Keratinocyte (primary cell): ENCODE measurements around the gene INPP5A. TPM values are rescaled to one million over a fixed set of nuclear protein-coding genes. Genes with fewer than 3 reads are reported as not detected.

Source experiments
- DNase-seq: peaks from one replicate; pipeline ENCODE4 v3.0.0-alpha.2; 2011; ENCODE audit warnings: low read depth, missing footprints, low spot score
- FAIRE-seq: peaks from 2 replicates; lab custom pipeline; 2011; peaks lifted over from hg19 to GRCh38; lab: Jason Lieb, UNC
- H2AFZ ChIP-seq: 2 replicates; pipeline ENCODE4 v1.6.0; 2012; ENCODE audit warnings: low read length, control low read depth, inconsistent platforms; ENCODE audit not compliant: control insufficient read depth
- H3K27ac ChIP-seq: 2 replicates; pipeline ENCODE4 v1.5.1; 2011; ENCODE audit warnings: low read length; ENCODE audit not compliant: control insufficient read depth, insufficient read depth
- H3K27me3 ChIP-seq: 3 replicates; pipeline ENCODE4 v1.6.0; 2011; ENCODE audit warnings: low read length; ENCODE audit not compliant: control insufficient read depth, insufficient read depth; ENCODE audit errors: extremely low read depth
- H3K36me3 ChIP-seq, 2 experiments: 2 replicates in 1 of 2; 3 replicates in 1 of 2; pipeline ENCODE4 v1.5.1; 2011; ENCODE audit warnings: low read length in 2 of 2, mild to moderate bottlenecking in 1 of 2; ENCODE audit not compliant: control insufficient read depth in 2 of 2, insufficient read depth in 2 of 2; ENCODE audit errors: extremely low read depth in 1 of 2
- H3K4me1 ChIP-seq: 3 replicates; pipeline ENCODE4 v1.5.1; 2011; ENCODE audit warnings: low read length; ENCODE audit not compliant: control insufficient read depth, insufficient read depth; ENCODE audit errors: extremely low read depth
- H3K4me2 ChIP-seq: 3 replicates; pipeline ENCODE4 v1.6.0; 2011; ENCODE audit warnings: low read depth, low read length; ENCODE audit not compliant: control insufficient read depth, insufficient read depth; ENCODE audit errors: extremely low read depth
- H3K4me3 ChIP-seq, 3 experiments: fragments of 200-600 bp in 1 of 3; sonication (generic) in 1 of 3; 2 replicates in 2 of 3; 3 replicates in 1 of 3; pipeline ENCODE4 v1.5.1; 2011 to 2016; ENCODE audit warnings: low read length in 3 of 3, mild to moderate bottlenecking in 3 of 3, control low read depth in 2 of 3, inconsistent platforms in 1 of 3, low read depth in 1 of 3, mixed read lengths in 1 of 3, mixed run types in 1 of 3, moderate library complexity in 1 of 3; ENCODE audit not compliant: control insufficient read depth in 2 of 3, insufficient read depth in 2 of 3; ENCODE audit errors: extremely low read depth in 1 of 3
- H3K79me2 ChIP-seq: 2 replicates; pipeline ENCODE4 v1.6.0; 2012; ENCODE audit warnings: low read length; ENCODE audit not compliant: control insufficient read depth, insufficient read depth
- H3K9ac ChIP-seq: 3 replicates; pipeline ENCODE4 v1.6.0; 2011; ENCODE audit warnings: low read length; ENCODE audit not compliant: control insufficient read depth, insufficient read depth; ENCODE audit errors: extremely low read depth
- H3K9me1 ChIP-seq: 3 replicates; pipeline ENCODE4 v1.6.0; 2011; ENCODE audit warnings: low read length; ENCODE audit not compliant: control insufficient read depth, insufficient read depth; ENCODE audit errors: extremely low read depth
- H3K9me3 ChIP-seq: 2 replicates; pipeline ENCODE4 v1.5.1; 2012; ENCODE audit warnings: low read depth, low read length; ENCODE audit not compliant: control insufficient read depth
- H4K20me1 ChIP-seq: 3 replicates; pipeline ENCODE4 v1.6.0; 2011; ENCODE audit warnings: low read length; ENCODE audit not compliant: control insufficient read depth, insufficient read depth; ENCODE audit errors: extremely low read depth
- CTCF ChIP-seq, 3 experiments: IDR thresholded peaks in 1 of 3; conservative IDR thresholded peaks in 1 of 3; optimal IDR thresholded peaks in 1 of 3; 2 replicates in 2 of 3; 3 replicates in 1 of 3; pipeline versions ENCODE3 to v1.5.1; 2011; ENCODE audit warnings: low read length in 3 of 3, mild to moderate bottlenecking in 3 of 3, moderate library complexity in 2 of 3, control low read depth in 1 of 3, inconsistent platforms in 1 of 3; ENCODE audit not compliant: insufficient read depth in 2 of 3; ENCODE audit errors: extremely low read depth in 1 of 3
- EZH2 ChIP-seq: IDR thresholded peaks from one replicate; pipeline ENCODE4 v1.6.1; 2012; ENCODE audit warnings: inconsistent platforms, mild to moderate bottlenecking, low read length, moderate library complexity
- dilution Hi-C: fragments of 300-500 bp; cut with MboI; formaldehyde crosslinking; loops from one replicate; pipeline ENCODE4 v1.7.0; 2020; ENCODE audit warnings: low sequenced_read_pairs; ENCODE audit not compliant: extremely low pct_ligation_motif_present
- polyA plus RNA-seq, 5 experiments: library from polyadenylated mRNA; depleted of rRNA in 3 of 5; stranded (reverse) in 3 of 5; stranded (forward) in 1 of 5; unstranded in 1 of 5; fragments of >200 nt; gene quantifications; 1 replicate in 1 of 5; 2 replicates in 3 of 5; 3 replicates in 1 of 5; pipeline versions ENCODE4 v1.2.1 to v1.2.3, GENCODE V29; 2011 to 2012; ENCODE audit warnings: missing spikeins in 2 of 5, low read depth in 1 of 5, low replicate concordance in 1 of 5

Gene INPP5A
- polyA plus RNA-seq, 1 donor (not counting 4 experiments of a cell fraction or from before 2014, with no cell fraction given), result 11.2 TPM

- Histone ChIP-seq H3K36me3 (no peaks in the 10 kb centered on the region), H3K27me3 (peaks cover 68% of the 10 kb centered on the region)
- no peak for FAIRE-seq
Measured at GRCh38 chr10:132786476-132786883, 248.9 kb downstream of the INPP5A start.

GRCh38 chr10:132786884-132787494, 249.4 kb downstream of the INPP5A start:
- no peak overlapping the region for H2AFZ ChIP-seq
- peaks cover 69% of the 10 kb centered on the region for H3K27me3 ChIP-seq
- no peaks in the 10 kb centered on the region for H3K9me1 ChIP-seq
- H3K9ac ChIP-seq, result no peak overlapping the region
- H3K4me1 ChIP-seq, result no peaks in the 10 kb centered on the region
- dilution Hi-C loops, result no loop called here
- FAIRE-seq (no peak), DNase-seq (no peak)
- H3K36me3 ChIP-seq, result no peaks in the 10 kb centered on the region
- H3K27ac ChIP-seq, result no peak overlapping the region
- H3K4me3 ChIP-seq, result no peak overlapping the region
- H3K79me2 ChIP-seq, result no peaks in the 10 kb centered on the region
- H3K4me2 ChIP-seq, result no peak overlapping the region
- H4K20me1 ChIP-seq, result no peaks in the 10 kb centered on the region
- TF ChIP-seq CTCF (optimal IDR thresholded peaks at IDR 0.05 in 1 of 3, IDR thresholded peaks at IDR 0.05 in 1 of 3, conservative IDR thresholded peaks at IDR 0.05 in 1 of 3; ENCODE audit: extremely low read depth in 1 of 3, insufficient read depth in 2 of 3, low read length in 3 of 3) (no peak), EZH2 (peak; percentile 95)
- H3K9me3 ChIP-seq, result no peaks in the 10 kb centered on the region

More at GRCh38 chr10:132786476-132786883, 248.9 kb downstream of the INPP5A start:
- H4K20me1 ChIP-seq, result no peaks in the 10 kb centered on the region
- H3K9ac ChIP-seq, result no peak overlapping the region
- no peak overlapping the region for H2AFZ ChIP-seq
- H3K9me1 ChIP-seq, result no peaks in the 10 kb centered on the region
- H3K27ac ChIP-seq, result no peak overlapping the region
- dilution Hi-C loops, result no loop called here
- DNase-seq, result no peak
- H3K4me3 ChIP-seq, result no peak overlapping the region
- H3K4me1 ChIP-seq, result no peaks in the 10 kb centered on the region
- H3K4me2 ChIP-seq, result no peak overlapping the region
- TF ChIP-seq CTCF (optimal IDR thresholded peaks at IDR 0.05 in 1 of 3, IDR thresholded peaks at IDR 0.05 in 1 of 3, conservative IDR thresholded peaks at IDR 0.05 in 1 of 3; ENCODE audit: extremely low read depth in 1 of 3, insufficient read depth in 2 of 3, low read length in 3 of 3) (no peak), EZH2 (peak; percentile 97)
- no peaks in the 10 kb centered on the region for H3K9me3 ChIP-seq
- no peaks in the 10 kb centered on the region for H3K79me2 ChIP-seq
